H9 (cell line): Measurements from ENCODE around the gene SASS6. TPM values are rescaled to one million over a fixed set of nuclear protein-coding genes. Genes with fewer than 3 reads are reported as not detected.

Experiments used
- DNase-seq: peaks from one replicate; pipeline ENCODE4 v3.0.0-alpha.2; 2017
- H2AFZ ChIP-seq: one replicate; pipeline ENCODE4 v1.6.1; 2013; ENCODE audit warnings: mild to moderate bottlenecking, low read length, control low read depth, moderate library complexity
- H2AK5ac ChIP-seq: 2 replicates; pipeline ENCODE4 v1.6.1; 2013; ENCODE audit warnings: low read length, control low read depth, mixed read lengths; ENCODE audit not compliant: insufficient read length
- H2BK120ac ChIP-seq: one replicate; pipeline ENCODE4 v1.6.1; 2013; ENCODE audit warnings: low read depth, mild to moderate bottlenecking, low read length, control low read depth, inconsistent platforms; ENCODE audit not compliant: poor library complexity, severe bottlenecking
- H2BK12ac ChIP-seq: 2 replicates; pipeline ENCODE4 v1.6.1; 2013; ENCODE audit warnings: low read length, control low read depth, mixed read lengths, low read depth; ENCODE audit not compliant: insufficient read length
- H2BK15ac ChIP-seq: 2 replicates; pipeline ENCODE4 v1.6.1; 2013; ENCODE audit warnings: low read depth, low read length, control low read depth
- H2BK20ac ChIP-seq: one replicate; pipeline ENCODE4 v1.6.1; 2013; ENCODE audit warnings: low read depth, mild to moderate bottlenecking, low read length, control low read depth, inconsistent platforms; ENCODE audit not compliant: poor library complexity, severe bottlenecking
- H2BK5ac ChIP-seq: 2 replicates; pipeline ENCODE4 v1.6.1; 2013; ENCODE audit warnings: low read length, control low read depth, mixed read lengths; ENCODE audit not compliant: insufficient read length
- H3K14ac ChIP-seq: 2 replicates; pipeline ENCODE4 v1.6.1; 2013; ENCODE audit warnings: low read length, control low read depth; ENCODE audit not compliant: insufficient read depth
- H3K18ac ChIP-seq: 2 replicates; pipeline ENCODE4 v1.6.1; 2013; ENCODE audit warnings: low read depth, mild to moderate bottlenecking, mixed read lengths, low read length, control low read depth; ENCODE audit not compliant: insufficient read length
- H3K23ac ChIP-seq: 2 replicates; pipeline ENCODE4 v1.6.1; 2013; ENCODE audit warnings: low read length, control low read depth, mixed read lengths, low read depth; ENCODE audit not compliant: insufficient read length
- H3K23me2 ChIP-seq: 2 replicates; pipeline ENCODE4 v1.6.1; 2013; ENCODE audit warnings: low read depth, mild to moderate bottlenecking, mixed read lengths, low read length, control low read depth; ENCODE audit not compliant: insufficient read length, poor library complexity, severe bottlenecking
- H3K27ac ChIP-seq: 2 replicates; pipeline ENCODE4 v1.5.1; 2013; ENCODE audit warnings: low read length, control low read depth, mixed read lengths, low read depth; ENCODE audit not compliant: insufficient read length
- H3K27me3 ChIP-seq: 2 replicates; pipeline ENCODE4 v1.6.1; 2013; ENCODE audit warnings: low read length, control low read depth, inconsistent platforms; ENCODE audit not compliant: insufficient read depth
- H3K4ac ChIP-seq: 2 replicates; pipeline ENCODE4 v1.6.1; 2013; ENCODE audit warnings: low read depth, mild to moderate bottlenecking, control low read depth, inconsistent platforms, low read length, moderate library complexity
- H3K4me1 ChIP-seq: 2 replicates; pipeline ENCODE4 v1.6.1; 2013; ENCODE audit warnings: low read length, control low read depth, inconsistent platforms; ENCODE audit not compliant: insufficient read depth
- H3K4me2 ChIP-seq: 2 replicates; pipeline ENCODE4 v1.6.1; 2013; ENCODE audit warnings: low read length, control low read depth, mixed read lengths; ENCODE audit not compliant: insufficient read length, insufficient read depth
- H3K56ac ChIP-seq: 2 replicates; pipeline ENCODE4 v1.6.1; 2013; ENCODE audit warnings: low read depth, mild to moderate bottlenecking, mixed read lengths, low read length, control low read depth; ENCODE audit not compliant: insufficient read length
- H3K79me1 ChIP-seq: 2 replicates; pipeline ENCODE4 v1.6.1; 2013; ENCODE audit warnings: low read depth, mild to moderate bottlenecking, moderate library complexity, low read length, control low read depth, inconsistent platforms; ENCODE audit not compliant: insufficient read depth, poor library complexity, severe bottlenecking
- H3K79me2 ChIP-seq: 2 replicates; pipeline ENCODE4 v1.6.1; 2013; ENCODE audit warnings: low read length, control low read depth, inconsistent platforms; ENCODE audit not compliant: insufficient read depth
- H3K9ac ChIP-seq: 2 replicates; pipeline ENCODE4 v1.6.1; 2013; ENCODE audit warnings: low read length, control low read depth, mixed read lengths; ENCODE audit not compliant: insufficient read length; ENCODE audit errors: extremely low read depth
- H3K9me3 ChIP-seq: one replicate; pipeline ENCODE4 v1.6.1; 2013; ENCODE audit warnings: low read depth, low read length, inconsistent platforms; ENCODE audit not compliant: control insufficient read depth
- H3T11ph ChIP-seq: one replicate; pipeline ENCODE4 v1.6.1; 2013; ENCODE audit warnings: mild to moderate bottlenecking, low read length, control low read depth, inconsistent platforms
- H4K20me1 ChIP-seq: one replicate; pipeline ENCODE4 v1.6.1; 2013; ENCODE audit not compliant: control insufficient read depth, insufficient read length, insufficient read depth
- H4K5ac ChIP-seq: 2 replicates; pipeline ENCODE4 v1.6.1; 2013; ENCODE audit warnings: low read depth, mild to moderate bottlenecking, mixed read lengths, low read length, control low read depth; ENCODE audit not compliant: insufficient read length
- H4K8ac ChIP-seq: replicated peaks from 2 replicates; pipeline ENCODE4 v1.6.1; 2013; ENCODE audit warnings: low read length, control low read depth, mixed read lengths, low read depth; ENCODE audit not compliant: insufficient read length
- H4K91ac ChIP-seq: 2 replicates; pipeline ENCODE4 v1.6.1; 2013; ENCODE audit warnings: low read depth, mild to moderate bottlenecking, moderate library complexity, mixed read lengths, low read length, control low read depth; ENCODE audit not compliant: insufficient read length
- H3K27ac Mint-ChIP-seq, 3 experiments: 2 replicates in 2 of 3; 3 replicates in 1 of 3; pipeline ENCODE4 v1.8.0; 2020 to 2021; ENCODE audit warnings: mixed read lengths in 3 of 3, mild to moderate bottlenecking in 1 of 3, moderate library complexity in 1 of 3
- H3K27me3 Mint-ChIP-seq: 2 replicates; pipeline ENCODE4 v1.8.0; 2021; ENCODE audit warnings: low read depth, mild to moderate bottlenecking, moderate library complexity, mixed read lengths
- H3K36me3 Mint-ChIP-seq, 3 experiments: 2 replicates in 2 of 3; 3 replicates in 1 of 3; pipeline ENCODE4 v1.8.0; 2020 to 2021; ENCODE audit warnings: low read depth in 3 of 3, mixed read lengths in 3 of 3; ENCODE audit not compliant: insufficient read depth in 1 of 3
- H3K4me1 Mint-ChIP-seq, 2 experiments: 2 replicates each; pipeline ENCODE4 v1.8.0; 2020; ENCODE audit warnings: mixed read lengths in 2 of 2
- H3K4me3 Mint-ChIP-seq, 2 experiments: 2 replicates in 1 of 2; 3 replicates in 1 of 2; pipeline ENCODE4 v1.8.0; 2020 to 2021; ENCODE audit warnings: mild to moderate bottlenecking in 2 of 2, mixed read lengths in 2 of 2, moderate library complexity in 1 of 2
- H3K9me3 Mint-ChIP-seq, 2 experiments: 2 replicates in 1 of 2; 3 replicates in 1 of 2; pipeline ENCODE4 v1.8.0; 2020; ENCODE audit warnings: mild to moderate bottlenecking in 2 of 2, mixed read lengths in 2 of 2, moderate library complexity in 1 of 2
- WGBS: extraction: QIAGEN DNeasy Blood & Tissue Kit; methylation state at CpG from one replicate; pipeline ENCODE4 v1.1.7; 2013; ENCODE audit warnings: missing lambda C conversion rate, low lambda C conversion rate, mixed read lengths; ENCODE audit not compliant: insufficient read length; ENCODE audit errors: extremely low coverage; 5-methylcytosine and 5-hydroxymethylcytosine counted together
- total RNA-seq: library from RNA; stranded (reverse); gene quantifications from 2 replicates; pipeline ENCODE4 v1.2.1, GENCODE V29; 2021
- TF ChIP-seq, protein P1 (sequence below): fragments of 200-600 bp; sonication (generic); conservative IDR thresholded peaks from 3 replicates; pipeline ENCODE4 v1.8.0; 2021; ENCODE audit warnings: antibody characterized with exemption, mild to moderate bottlenecking

The SASS6 gene
- total RNA-seq, 1 experiment from 2014 or later, result 15.2 TPM

DNA sequence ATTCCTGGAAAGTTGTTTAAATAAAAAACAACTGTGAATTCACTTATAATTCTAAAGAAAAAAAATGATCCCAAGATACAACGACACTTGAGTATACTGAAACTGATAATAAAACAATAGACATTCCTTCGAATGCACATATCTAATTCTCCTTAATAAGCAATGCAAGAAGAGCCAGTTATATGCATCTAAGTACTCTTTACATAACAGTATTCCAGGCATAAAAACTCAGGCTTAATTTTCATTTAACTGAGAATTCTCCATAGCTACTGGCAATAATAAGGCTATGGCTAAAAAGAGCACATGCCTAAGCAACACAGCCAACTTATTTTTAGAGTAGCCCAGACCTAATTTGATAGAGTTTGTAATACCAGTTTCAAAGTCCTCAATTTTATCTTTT, 31.2 kb downstream of the SASS6 start:
- Histone ChIP-seq H4K8ac (no peak overlapping the region), H2AK5ac (no peak overlapping the region)
- WGBS, result no CpG with 5 or more reads among the region's 2 CpGs

More for the DNA sequence above, 31.2 kb downstream of the SASS6 start:
- Histone ChIP-seq H3T11ph (no peak overlapping the region), H3K23me2 (no peaks in the 10 kb centered on the region), H3K14ac (no peak overlapping the region), H3K4ac (no peak overlapping the region), H2BK5ac (no peak overlapping the region), H3K9ac (no peak overlapping the region), H3K4me1 (no peaks in the 10 kb centered on the region), H4K20me1 (no peaks in the 10 kb centered on the region), H3K4me2 (no peak overlapping the region), H2BK15ac (no peak overlapping the region), H2BK20ac (no peak overlapping the region), H2AFZ (no peak overlapping the region), H3K9me3 (no peaks in the 10 kb centered on the region), H2BK120ac (no peak overlapping the region), H3K56ac (no peak overlapping the region), H3K79me1 (no peaks in the 10 kb centered on the region), H3K27ac (no peak overlapping the region), H3K79me2 (no peaks in the 10 kb centered on the region), H3K27me3 (no peaks in the 10 kb centered on the region), H3K18ac (no peak overlapping the region), H4K91ac (no peak overlapping the region), H4K5ac (no peak overlapping the region), H3K23ac (no peak overlapping the region), H2BK12ac (no peak overlapping the region)
- Mint-ChIP-seq H3K4me1 (no peaks in the 10 kb centered on the region), H3K27ac (no peak overlapping the region), H3K4me3 (no peak overlapping the region), H3K27me3 (no peaks in the 10 kb centered on the region), H3K36me3 (peaks cover 28 to 76% (median 69%) of the 10 kb centered on the region in 3 experiments; a peak in 6 of 7 replicates), H3K9me3 (no peaks in the 10 kb centered on the region)
- no peak for DNase-seq
- TF ChIP-seq, protein P1, sequence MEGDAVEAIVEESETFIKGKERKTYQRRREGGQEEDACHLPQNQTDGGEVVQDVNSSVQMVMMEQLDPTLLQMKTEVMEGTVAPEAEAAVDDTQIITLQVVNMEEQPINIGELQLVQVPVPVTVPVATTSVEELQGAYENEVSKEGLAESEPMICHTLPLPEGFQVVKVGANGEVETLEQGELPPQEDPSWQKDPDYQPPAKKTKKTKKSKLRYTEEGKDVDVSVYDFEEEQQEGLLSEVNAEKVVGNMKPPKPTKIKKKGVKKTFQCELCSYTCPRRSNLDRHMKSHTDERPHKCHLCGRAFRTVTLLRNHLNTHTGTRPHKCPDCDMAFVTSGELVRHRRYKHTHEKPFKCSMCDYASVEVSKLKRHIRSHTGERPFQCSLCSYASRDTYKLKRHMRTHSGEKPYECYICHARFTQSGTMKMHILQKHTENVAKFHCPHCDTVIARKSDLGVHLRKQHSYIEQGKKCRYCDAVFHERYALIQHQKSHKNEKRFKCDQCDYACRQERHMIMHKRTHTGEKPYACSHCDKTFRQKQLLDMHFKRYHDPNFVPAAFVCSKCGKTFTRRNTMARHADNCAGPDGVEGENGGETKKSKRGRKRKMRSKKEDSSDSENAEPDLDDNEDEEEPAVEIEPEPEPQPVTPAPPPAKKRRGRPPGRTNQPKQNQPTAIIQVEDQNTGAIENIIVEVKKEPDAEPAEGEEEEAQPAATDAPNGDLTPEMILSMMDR, result no peak
